Psoas muscle (tissue), 8 donors: ENCODE data around the gene ANK2. TPM values are rescaled to one million over a fixed set of nuclear protein-coding genes. Genes with fewer than 3 reads are reported as not detected.

Experiments
- ATAC-seq, 4 donors: fragments of 200-7000 bp; cut with Tn5 transposase; one replicate each; pipeline ENCODE4 v1.9.1; 2020; ENCODE audit warnings: moderate library complexity in 3 of 4, mild to moderate bottlenecking in 2 of 4
- DNase-seq, 2 donors: peaks; one replicate each; pipeline ENCODE4 v3.0.0-alpha.2; 2020
- H3K27ac ChIP-seq: fragments of 200-600 bp; one replicate; pipeline ENCODE4 v1.8.0; 2022
- H3K27me3 ChIP-seq, 3 donors: fragments of 200-600 bp in 1 of 3; one replicate each; pipeline versions ENCODE4 v1.6.1 to v1.8.0; 2013 to 2022; ENCODE audit warnings: low read length in 2 of 3, mild to moderate bottlenecking in 2 of 3, moderate library complexity in 1 of 3; ENCODE audit not compliant: insufficient read depth in 3 of 3
- H3K36me3 ChIP-seq, 2 donors: fragments of 200-600 bp in 1 of 2; one replicate each; pipeline versions ENCODE4 v1.6.1 to v1.8.0; 2013 to 2022; ENCODE audit warnings: low read depth in 1 of 2, mild to moderate bottlenecking in 1 of 2, moderate library complexity in 1 of 2; ENCODE audit not compliant: insufficient read depth in 1 of 2
- H3K4me1 ChIP-seq: fragments of 200-600 bp; one replicate; pipeline ENCODE4 v1.8.0; 2022
- H3K4me3 ChIP-seq: fragments of 200-600 bp; one replicate; pipeline ENCODE4 v1.8.0; 2022; ENCODE audit warnings: mild to moderate bottlenecking
- H3K9me3 ChIP-seq: fragments of 200-600 bp; one replicate; pipeline ENCODE4 v1.8.0; 2022
- CTCF ChIP-seq: fragments of 200-600 bp; IDR thresholded peaks from one replicate; pipeline ENCODE4 v1.8.0; 2022; ENCODE audit warnings: antibody characterized with exemption
- WGBS, 3 donors: extraction: QIAGEN DNeasy Blood & Tissue Kit; methylation state at CpG; one replicate each; pipeline versions ENCODE4 v1.1.6 to v1.1.7; 2013; 5-methylcytosine and 5-hydroxymethylcytosine counted together
- intact Hi-C, 2 donors: fragments of 100-400 bp; cut with DNase I; formaldehyde crosslinking; loops; one replicate each; pipeline versions ENCODE4 v1.11.0 to v1.14.2; 2022
- polyA plus RNA-seq, 3 donors: library from polyadenylated mRNA; stranded (reverse); fragments of 200-250 nt; gene quantifications; one replicate each; pipeline ENCODE4 v1.2.3, GENCODE V29; 2013
- total RNA-seq, 4 donors: library from RNA; stranded (reverse); fragmentation: NEBNext Ultra II Directional in 2 of 4; extraction: Animal tissue kit (Norgen Biotek cat#: 25700) in 2 of 4; gene quantifications; one replicate each; pipeline versions ENCODE4 v1.2.1 to v1.2.4, GENCODE V29; 2021 to 2023
- donor health status: healthy with polysubstance abuse.
- donor health status: DM: no; HTN: no; CAD: no; lungs with moderate emphysema.
- donor health status: Bipolar disorder and iron deficiency.
- donor health status: healthy.
- donor health status: DM: yes; HTN: yes; CAD: no.
- donor health status: DM: no; HTN: no; CAD: no.
- donor health status: DM: no; HTN: no; CAD: no.
- donor health status: DM: yes; HTN: yes; CAD: no.

The ANK2 gene
- total and polyA plus RNA-seq, 7 donors = 14.1 to 153 (median 78.5) TPM

DNA sequence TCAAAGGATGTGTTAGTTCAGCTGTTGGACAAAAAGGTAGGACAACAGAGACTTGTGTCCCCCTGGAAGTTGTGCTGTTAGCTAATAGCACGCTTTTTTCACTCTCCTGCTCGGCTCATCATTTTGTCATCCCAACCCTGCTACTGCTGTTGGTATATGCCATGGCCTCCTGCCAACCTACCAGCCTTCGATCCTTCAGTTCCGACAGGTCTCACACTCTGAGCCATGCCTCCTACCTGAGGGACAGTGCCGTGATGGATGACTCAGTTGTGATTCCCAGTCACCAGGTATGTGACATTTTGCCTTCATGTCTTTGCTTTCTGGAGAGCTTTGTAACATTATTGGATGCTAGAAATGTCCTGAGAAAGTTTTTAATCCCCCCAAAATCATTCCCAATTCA, 268.1 kb downstream of the ANK2 start:
- no peak overlapping the region for H3K27ac ChIP-seq
- H3K4me3 ChIP-seq = no peak overlapping the region
- peaks cover 0 to 52% of the 10 kb centered on the region in 2 donors for H3K36me3 ChIP-seq
- intact Hi-C loops = no loop called here
- no peaks in the 10 kb centered on the region for H3K27me3 ChIP-seq
- WGBS, 3 donors = 88 to 91% (median 89%) methylated on average over 5 of the region's 5 CpGs
- DNase-seq = no peak
- ATAC-seq = no peak
- no peaks in the 10 kb centered on the region for H3K4me1 ChIP-seq
- TF ChIP-seq CTCF = no peak
- no peaks in the 10 kb centered on the region for H3K9me3 ChIP-seq

DNA sequence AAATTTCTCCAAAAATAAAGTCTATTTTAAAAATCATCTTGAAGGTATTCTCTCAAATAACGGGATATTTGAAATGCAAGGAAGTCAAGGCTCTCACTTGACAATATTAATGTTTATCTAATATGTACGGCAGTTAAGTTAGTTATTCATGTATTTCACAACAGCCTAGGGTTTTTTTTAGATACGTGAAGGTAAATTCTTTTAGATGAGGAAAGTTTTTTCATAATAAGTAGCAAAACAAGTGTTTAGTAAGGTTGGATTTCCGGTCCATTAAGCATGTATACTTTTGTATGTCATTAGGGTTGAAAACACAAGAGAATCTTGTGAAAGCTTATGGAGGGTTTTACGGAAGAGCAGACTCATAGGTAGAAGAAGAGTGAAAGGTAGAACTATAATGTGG, 273.3 kb downstream of the ANK2 start:
- 79 to 96% (median 94%) methylated on average over 5 of the region's 5 CpGs for WGBS, 3 donors
- DNase-seq = no peak
- no peak overlapping the region for H3K27ac ChIP-seq
- no peaks in the 10 kb centered on the region for H3K9me3 ChIP-seq
- H3K36me3 ChIP-seq = peaks cover 0 to 38% of the 10 kb centered on the region in 2 donors
- no peak for TF ChIP-seq CTCF
- no peak overlapping the region for H3K4me3 ChIP-seq
- H3K27me3 ChIP-seq = no peaks in the 10 kb centered on the region
- intact Hi-C loops = no loop called here
- ATAC-seq = no peak
- no peaks in the 10 kb centered on the region for H3K4me1 ChIP-seq

DNA sequence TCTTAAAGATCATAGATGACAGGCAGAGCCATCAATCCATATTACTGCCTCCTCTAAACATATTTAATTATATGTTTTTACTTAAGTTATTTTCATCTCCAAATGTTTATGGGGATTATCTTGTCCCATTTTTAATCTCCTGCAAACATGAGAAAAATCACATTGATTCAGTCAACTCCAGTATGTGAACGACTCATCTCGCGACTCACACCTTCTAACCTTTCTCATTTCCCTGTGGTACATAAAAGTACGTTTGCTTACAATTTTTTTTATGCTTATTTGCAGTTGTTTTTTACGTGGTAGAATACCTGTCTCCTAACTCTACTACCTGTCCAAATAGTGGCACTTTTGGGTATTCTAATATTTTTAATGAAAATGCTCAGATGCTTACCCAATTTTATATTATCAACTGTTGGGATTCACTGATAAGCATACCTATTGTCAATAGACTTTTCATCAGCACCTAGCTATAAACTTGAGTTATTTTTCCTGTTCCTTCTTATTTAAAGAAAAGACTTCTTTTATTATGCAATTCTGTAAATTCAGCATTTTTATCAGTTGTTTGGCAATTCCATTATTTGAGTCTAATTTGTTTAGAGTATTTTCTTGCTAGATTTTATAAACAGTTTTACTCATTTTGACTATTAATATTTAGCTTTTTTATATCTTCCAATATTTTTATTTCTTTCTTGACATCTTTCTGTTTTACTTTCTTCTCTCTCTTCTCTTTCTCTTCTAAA, 276.6 kb downstream of the ANK2 start:
- WGBS, 3 donors = 89 to 92% (median 90%) methylated on average over 5 of the region's 5 CpGs
- intact Hi-C loops = no loop called here
- no peak overlapping the region for H3K4me3 ChIP-seq
- DNase-seq (no peak), ATAC-seq (no peak)
- no peaks in the 10 kb centered on the region for H3K27me3 ChIP-seq
- no peak overlapping the region for H3K27ac ChIP-seq
- no peaks in the 10 kb centered on the region for H3K4me1 ChIP-seq
- H3K36me3 ChIP-seq = peaks cover 0 to 21% of the 10 kb centered on the region in 2 donors
- no peaks in the 10 kb centered on the region for H3K9me3 ChIP-seq
- no peak for TF ChIP-seq CTCF

DNA sequence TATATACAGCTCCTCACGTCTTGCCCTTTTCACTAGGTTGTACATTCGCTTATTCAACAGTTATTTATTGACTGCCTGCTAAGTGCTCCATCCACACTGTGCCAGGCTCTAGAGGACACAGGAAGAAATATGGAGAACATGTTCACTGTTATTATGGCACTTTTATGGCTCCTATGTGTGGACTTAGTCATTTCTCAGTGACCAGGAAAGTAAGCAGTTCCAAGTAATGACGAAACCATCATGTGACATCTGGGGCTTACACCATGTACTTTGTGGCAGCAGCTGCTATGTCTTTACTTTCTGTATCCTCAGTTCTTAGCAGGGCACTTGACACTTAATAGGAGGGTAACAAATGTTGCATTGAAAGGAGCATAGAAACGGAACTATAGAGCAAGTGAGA, 278.0 kb downstream of the ANK2 start:
- Histone ChIP-seq H3K4me1 (no peaks in the 10 kb centered on the region), H3K36me3 (peaks cover 0 to 25% of the 10 kb centered on the region in 2 donors), H3K9me3 (no peaks in the 10 kb centered on the region), H3K4me3 (no peak overlapping the region), H3K27me3 (no peaks in the 10 kb centered on the region), H3K27ac (no peak overlapping the region)
- WGBS, 3 donors = 66 to 86% (median 74%) methylated on average over 4 of the region's 4 CpGs
- DNase-seq = no peak
- peak; percentile 51 to 92 (median 80) for ATAC-seq
- intact Hi-C loops = no loop called here
- no peak for TF ChIP-seq CTCF

DNA sequence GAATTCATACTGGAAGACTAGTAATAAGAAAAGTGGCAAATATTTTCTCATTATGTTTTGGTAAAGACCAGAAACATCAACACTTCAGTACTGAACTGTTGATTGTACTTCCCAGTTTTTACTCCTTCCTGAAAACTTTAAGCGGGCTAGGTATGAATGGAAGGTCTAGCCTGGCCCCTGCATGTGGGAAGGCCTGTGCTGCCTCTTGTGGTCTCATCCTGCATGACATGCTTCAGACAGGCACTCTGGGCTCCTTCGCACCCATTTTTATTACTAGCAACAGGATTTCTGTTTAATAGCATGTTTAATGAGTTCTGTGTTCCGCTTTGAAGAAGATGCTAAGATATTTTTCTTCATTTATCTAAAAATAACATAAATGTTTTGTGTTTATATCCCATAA, 279.1 kb downstream of the ANK2 start:
- H3K27ac ChIP-seq = no peak overlapping the region
- ATAC-seq (peak in 2 of 4 donors; percentile 53 to 60), DNase-seq (no peak)
- no peak for TF ChIP-seq CTCF
- H3K27me3 ChIP-seq = no peaks in the 10 kb centered on the region
- H3K4me1 ChIP-seq = no peaks in the 10 kb centered on the region
- H3K4me3 ChIP-seq = no peak overlapping the region
- WGBS, 3 donors = 96 to 97% (median 97%) methylated on average over 3 of the region's 3 CpGs
- H3K9me3 ChIP-seq = no peaks in the 10 kb centered on the region
- peaks cover 0 to 33% of the 10 kb centered on the region in 2 donors for H3K36me3 ChIP-seq
- intact Hi-C loops = no loop called here
